ENCODE data around the gene KCNK2.

GRCh38 chr1:215260711-215261110 is 178.2 kb downstream of the KCNK2 start:
- no peak for TF ChIP-seq EZH2phosphoT487 (IDR thresholded peaks at IDR 0.05; ENCODE audit: insufficient read depth, low read depth)
- no peak for TF ChIP-seq EZH2 (IDR thresholded peaks at IDR 0.05; ENCODE audit: insufficient read depth, poor library complexity, severe bottlenecking)

Data from GM23248 (cell line).